ENCODE measurements around the gene KMO. TPM values are rescaled to one million over a fixed set of nuclear protein-coding genes. Genes with fewer than 3 reads are reported as not detected.

Gene KMO
- total and polyA plus RNA-seq, 2 of the 13 experiments (the other 11 are each of a cell fraction or from before 2014, with no cell fraction given) = 0.01 TPM; not detected in 1

GRCh38 chr1:241641773-241642592 lies 109.8 kb downstream of the KMO start (continued):
- TF ChIP-seq TFAP4 (IDR thresholded peaks at IDR 0.05; ENCODE audit: borderline replicate concordance, low read depth) = no peak
- no peak for TF ChIP-seq KDM5A (IDR thresholded peaks at IDR 0.05; ENCODE audit: borderline replicate concordance, low read length)
- TF ChIP-seq NR1H2 (CRISPR knock-in tag; IDR thresholded peaks at IDR 0.05; ENCODE audit: borderline replicate concordance, low read depth) = no peak
- TF ChIP-seq TBX3 (IDR thresholded peaks at IDR 0.05; ENCODE audit: borderline replicate concordance) = peak; percentile 52; the same call in 1 of the 2 replicates
- TF ChIP-seq RBFOX2 (IDR thresholded peaks at IDR 0.05; ENCODE audit: low read depth, low read length) = no peak
- no peak for TF ChIP-seq NFRKB (IDR thresholded peaks at IDR 0.05)
- TF ChIP-seq ZNF362 (CRISPR knock-in tag; IDR thresholded peaks at IDR 0.05; ENCODE audit: borderline replicate concordance) = no peak
- TF ChIP-seq BORCS8-MEF2B (CRISPR knock-in tag; IDR thresholded peaks at IDR 0.05) = no peak
- TF ChIP-seq ZBTB4 (CRISPR knock-in tag; IDR thresholded peaks at IDR 0.05; ENCODE audit: borderline replicate concordance) = no peak
- TF ChIP-seq CAMTA2 (CRISPR knock-in tag; IDR thresholded peaks at IDR 0.05; ENCODE audit: borderline replicate concordance) = no peak
- no peak for TF ChIP-seq MEIS2 (CRISPR knock-in tag; IDR thresholded peaks at IDR 0.05)
- peak; percentile 43; the same call in 1 of the 2 replicates for TF ChIP-seq PHF21A (CRISPR knock-in tag; IDR thresholded peaks at IDR 0.05)
- no peak for TF ChIP-seq HNRNPLL (IDR thresholded peaks at IDR 0.05; ENCODE audit: low read depth, low read length, poor library complexity, severe bottlenecking)
- no peak for TF ChIP-seq ADNP (CRISPR knock-in tag; IDR thresholded peaks at IDR 0.05)
- TF ChIP-seq ZNF556 (CRISPR knock-in tag; IDR thresholded peaks at IDR 0.05; ENCODE audit: borderline replicate concordance) = no peak
- no peak for TF ChIP-seq SRY (CRISPR knock-in tag; IDR thresholded peaks at IDR 0.05)
- no peak for TF ChIP-seq ZNF264 (CRISPR knock-in tag; IDR thresholded peaks at IDR 0.05)
- peak; percentile 80 for TF ChIP-seq PRDM10 (CRISPR knock-in tag; IDR thresholded peaks at IDR 0.05; ENCODE audit: low read depth)
- TF ChIP-seq CHD4 (IDR thresholded peaks at IDR 0.05; ENCODE audit: borderline replicate concordance, low read length) = peak; percentile 73
- no peak for TF ChIP-seq NFIB (CRISPR knock-in tag; IDR thresholded peaks at IDR 0.05; ENCODE audit: borderline replicate concordance)

Data from HepG2 (cell line).